H1 (cell line): ENCODE results near the gene ACTN4. TPM values are rescaled to one million over a fixed set of nuclear protein-coding genes. Genes with fewer than 3 reads are reported as not detected.
A peak's percentile ranks its signal among the peaks of the same experiment; 100 is the strongest.

Experiments
- CTCF ChIA-PET: fragments of 300-600 bp; sonication (Branson Sonifier 250); formaldehyde crosslinking; loops from one replicate; lab custom pipeline; 2021; ENCODE audit not compliant: partially characterized antibody; lab: Charles Lee
- POLR2A ChIA-PET: fragments of 300-600 bp; sonication (Branson Sonifier 250); formaldehyde crosslinking; loops from one replicate; lab custom pipeline; 2021; ENCODE audit warnings: inconsistent platforms; ENCODE audit not compliant: partially characterized antibody; lab: Charles Lee
- DNase-seq, 2 experiments: peaks; one replicate each; pipeline versions ENCODE4 v3.0.0 to v3.0.0-alpha.2; 2010 to 2022; ENCODE audit warnings: low spot score in 2 of 2, low read depth in 1 of 2, mixed read lengths in 1 of 2
- FAIRE-seq: peaks from 2 replicates; lab custom pipeline; 2011; peaks lifted over from hg19 to GRCh38; lab: Jason Lieb, UNC
- H2AFZ ChIP-seq: 2 replicates; pipeline ENCODE4 v1.8.1; 2012; ENCODE audit warnings: low read length, inconsistent platforms
- H2AK5ac ChIP-seq: 2 replicates; pipeline ENCODE4 v1.6.1; 2013; ENCODE audit warnings: low read depth, low read length
- H2BK120ac ChIP-seq: replicated peaks from 2 replicates; pipeline ENCODE3; 2013; ENCODE audit warnings: low read depth, low read length, inconsistent platforms
- H2BK12ac ChIP-seq: 2 replicates; pipeline ENCODE4 v1.6.1; 2013; ENCODE audit warnings: low read depth, low read length
- H2BK15ac ChIP-seq: 2 replicates; pipeline ENCODE4 v1.6.1; 2013; ENCODE audit warnings: low read length
- H2BK20ac ChIP-seq: 2 replicates; pipeline ENCODE4 v1.6.1; 2013; ENCODE audit warnings: low read length
- H2BK5ac ChIP-seq: 2 replicates; pipeline ENCODE4 v1.6.1; 2013; ENCODE audit warnings: low read depth, low read length
- H3K14ac ChIP-seq: 2 replicates; pipeline ENCODE4 v1.6.1; 2013; ENCODE audit warnings: inconsistent platforms; ENCODE audit not compliant: insufficient read length
- H3K18ac ChIP-seq: 2 replicates; pipeline ENCODE4 v1.6.1; 2013; ENCODE audit warnings: low read length; ENCODE audit errors: extremely low read depth
- H3K23ac ChIP-seq: 2 replicates; pipeline ENCODE4 v1.6.1; 2013; ENCODE audit warnings: inconsistent platforms; ENCODE audit not compliant: insufficient read length
- H3K23me2 ChIP-seq: 2 replicates; pipeline ENCODE4 v1.6.1; 2013; ENCODE audit warnings: low read depth, low read length
- H3K27ac ChIP-seq: 2 replicates; pipeline ENCODE4 v1.6.1; 2011; ENCODE audit warnings: low read depth, low read length, inconsistent platforms
- H3K27me3 ChIP-seq, 4 experiments: replicated peaks in 1 of 4; 1 replicate in 1 of 4; 2 replicates in 3 of 4; pipeline versions ENCODE4 v1.6.1 to v1.8.1; 2011 to 2013; ENCODE audit warnings: low read length in 3 of 4, mild to moderate bottlenecking in 3 of 4, inconsistent platforms in 2 of 4, mixed read lengths in 2 of 4, moderate library complexity in 1 of 4; ENCODE audit not compliant: control insufficient read depth in 3 of 4, insufficient read depth in 3 of 4; ENCODE audit errors: extremely low read depth in 1 of 4
- H3K36me3 ChIP-seq, 4 experiments: 2 replicates each; pipeline versions ENCODE4 v1.6.1 to v1.8.1; 2011 to 2013; ENCODE audit warnings: mild to moderate bottlenecking in 4 of 4, low read length in 3 of 4, moderate library complexity in 2 of 4, control low read depth in 1 of 4, inconsistent platforms in 1 of 4; ENCODE audit not compliant: insufficient read depth in 4 of 4, control insufficient read depth in 2 of 4
- H3K4ac ChIP-seq: replicated peaks from 2 replicates; pipeline ENCODE3; 2013; ENCODE audit warnings: low read length, low read depth, mixed read lengths, inconsistent platforms; ENCODE audit not compliant: insufficient read length
- H3K4me1 ChIP-seq, 4 experiments: replicated peaks in 1 of 4; 1 replicate in 1 of 4; 2 replicates in 3 of 4; pipeline versions ENCODE4 v1.6.1 to v1.8.1; 2011 to 2013; ENCODE audit warnings: low read length in 3 of 4, inconsistent platforms in 2 of 4, mixed read lengths in 1 of 4; ENCODE audit not compliant: insufficient read depth in 4 of 4, control insufficient read depth in 3 of 4
- H3K4me2 ChIP-seq, 2 experiments: 2 replicates each; pipeline versions ENCODE4 v1.6.1 to v1.8.1; 2011 to 2013; ENCODE audit warnings: low read depth in 2 of 2, low read length in 2 of 2, control low read depth in 1 of 2, inconsistent platforms in 1 of 2, mild to moderate bottlenecking in 1 of 2; ENCODE audit not compliant: insufficient read depth in 1 of 2
- H3K4me3 ChIP-seq, 4 experiments: fragments of 200-600, 300-600 bp in 1 of 4; sonication (generic), shearing (Covaris generic), sonication (Bioruptor Twin) in 1 of 4; 2 replicates each; pipeline versions ENCODE4 v1.5.1 to v1.8.1; 2011 to 2016; ENCODE audit warnings: low read length in 4 of 4, low read depth in 3 of 4, control low read depth in 2 of 4, inconsistent platforms in 2 of 4, mild to moderate bottlenecking in 2 of 4, mixed read lengths in 1 of 4, moderate library complexity in 1 of 4; ENCODE audit not compliant: insufficient read depth in 2 of 4; ENCODE audit errors: extremely low read depth in 1 of 4
- H3K56ac ChIP-seq: replicated peaks from 2 replicates; pipeline ENCODE3; 2013; ENCODE audit warnings: low read depth, mild to moderate bottlenecking, mixed read lengths, low read length, inconsistent platforms; ENCODE audit not compliant: insufficient read length
- H3K79me1 ChIP-seq: 2 replicates; pipeline ENCODE4 v1.6.1; 2013; ENCODE audit warnings: low read depth, low read length, control low read depth
- H3K79me2 ChIP-seq, 2 experiments: 2 replicates each; pipeline versions ENCODE4 v1.6.1 to v1.8.1; 2012 to 2013; ENCODE audit warnings: low read length in 2 of 2, mild to moderate bottlenecking in 2 of 2, inconsistent platforms in 1 of 2; ENCODE audit not compliant: insufficient read depth in 2 of 2, control insufficient read depth in 1 of 2
- H3K9ac ChIP-seq, 4 experiments: replicated peaks in 1 of 4; 1 replicate in 1 of 4; 2 replicates in 3 of 4; pipeline versions ENCODE4 v1.6.1 to v1.8.1; 2011 to 2013; ENCODE audit warnings: low read depth in 3 of 4, low read length in 3 of 4, control low read depth in 2 of 4, mild to moderate bottlenecking in 2 of 4, moderate library complexity in 2 of 4, inconsistent platforms in 1 of 4; ENCODE audit errors: extremely low read depth in 1 of 4
- H3K9me3 ChIP-seq, 2 experiments: 2 replicates each; pipeline versions ENCODE4 v1.6.1 to v1.8.1; 2012 to 2013; ENCODE audit warnings: mild to moderate bottlenecking in 2 of 2, moderate library complexity in 2 of 2, control low read depth in 1 of 2, inconsistent platforms in 1 of 2, low read depth in 1 of 2, low read length in 1 of 2, mixed read lengths in 1 of 2; ENCODE audit not compliant: insufficient read depth in 2 of 2
- H4K20me1 ChIP-seq, 2 experiments: replicated peaks in 1 of 2; 2 replicates each; pipeline versions ENCODE3 to v1.8.1; 2011 to 2013; ENCODE audit warnings: inconsistent platforms in 2 of 2, low read length in 2 of 2, mild to moderate bottlenecking in 1 of 2; ENCODE audit not compliant: insufficient read depth in 2 of 2, control insufficient read depth in 1 of 2
- H4K5ac ChIP-seq: 2 replicates; pipeline ENCODE4 v1.6.1; 2013; ENCODE audit warnings: low read length, low read depth, mixed read lengths, inconsistent platforms; ENCODE audit not compliant: insufficient read length
- H4K8ac ChIP-seq: 2 replicates; pipeline ENCODE4 v1.8.0; 2013; ENCODE audit warnings: mild to moderate bottlenecking, moderate library complexity, low read length, inconsistent platforms; ENCODE audit not compliant: insufficient read depth; ENCODE audit errors: extremely low read depth
- H4K91ac ChIP-seq: replicated peaks from 2 replicates; pipeline ENCODE3; 2013; ENCODE audit warnings: low read length, mixed read lengths, inconsistent platforms; ENCODE audit not compliant: insufficient read length
- CHD2 ChIP-seq: IDR thresholded peaks from 2 replicates; pipeline ENCODE4 v1.6.1; 2012; ENCODE audit warnings: low read length, improper control_type of control experiment
- HDAC2 ChIP-seq, 2 experiments: fragments of 300-600 bp in 1 of 2; sonication (generic) in 1 of 2; IDR thresholded peaks; 2 replicates each; pipeline ENCODE4 v1.6.1; 2011 to 2012; ENCODE audit warnings: low read depth in 2 of 2, low read length in 2 of 2, mild to moderate bottlenecking in 2 of 2, moderate library complexity in 2 of 2, borderline replicate concordance in 1 of 2, inconsistent platforms in 1 of 2
- SUZ12 ChIP-seq: fragments of 200-600 bp; sonication (generic); IDR thresholded peaks from 2 replicates; pipeline ENCODE4 v1.6.1; 2012; ENCODE audit warnings: mild to moderate bottlenecking, inconsistent platforms, low read length, moderate library complexity, mixed read lengths
- TBP ChIP-seq: IDR thresholded peaks from 2 replicates; pipeline ENCODE4 v1.6.1; 2011; ENCODE audit warnings: low read depth, low read length, improper control_type of control experiment
- ZNF274 ChIP-seq: IDR thresholded peaks from 2 replicates; pipeline ENCODE4 v1.7.0; 2012; ENCODE audit warnings: low read length, borderline replicate concordance; ENCODE audit errors: extremely low read depth
- WGBS, 2 experiments: shearing (Covaris generic) in 1 of 2; methylation state at CpG; one replicate each; pipeline versions ENCODE4 v1.1.6 to v1.1.7; 2013 to 2015; ENCODE audit warnings: low lambda C conversion rate in 2 of 2, mixed read lengths in 2 of 2, inconsistent platforms in 1 of 2, low coverage in 1 of 2, missing lambda C conversion rate in 1 of 2; ENCODE audit not compliant: insufficient replicate concordance in 2 of 2, insufficient coverage in 1 of 2, insufficient read length in 1 of 2; ENCODE audit errors: extremely low coverage in 1 of 2, missing lambda C conversion rate in 1 of 2; 5-methylcytosine and 5-hydroxymethylcytosine counted together
- polyA plus RNA-seq, 7 experiments: library from polyadenylated mRNA; depleted of rRNA in 3 of 7; stranded (reverse) in 5 of 7; unstranded in 2 of 7; fragments of >200 nt in 5 of 7; fragments of 200-250 nt in 2 of 7; gene quantifications; 1 replicate in 5 of 7; 2 replicates in 1 of 7; 4 replicates in 1 of 7; pipeline versions ENCODE4 v1.2.1 to v1.2.3, GENCODE V29; 2011 to 2013; ENCODE audit warnings: missing spikeins in 2 of 7, mixed read lengths in 2 of 7
- total RNA-seq: library from RNA; stranded (reverse); fragmentation: NEBNext Ultra II Directional; extraction: Animal tissue kit (Norgen Biotek cat#: 25700); gene quantifications from 2 replicates; pipeline ENCODE4 v1.2.1, GENCODE V29; 2021
- TF ChIP-seq, protein P1 (sequence below), 3 experiments: IDR thresholded peaks; 1 replicate in 2 of 3; 2 replicates in 1 of 3; pipeline versions ENCODE4 v1.5.1 to v1.6.1; 2011; ENCODE audit warnings: low read length in 3 of 3, mild to moderate bottlenecking in 3 of 3, inconsistent platforms in 2 of 3, low read depth in 1 of 3, moderate library complexity in 1 of 3; ENCODE audit not compliant: insufficient read depth in 1 of 3; ENCODE audit errors: control extremely low read depth in 1 of 3

The ACTN4 gene
- total and polyA plus RNA-seq, 2 of the 8 experiments (the other 6 are each of a cell fraction or from before 2014, with no cell fraction given) = 211 to 520 TPM

DNA sequence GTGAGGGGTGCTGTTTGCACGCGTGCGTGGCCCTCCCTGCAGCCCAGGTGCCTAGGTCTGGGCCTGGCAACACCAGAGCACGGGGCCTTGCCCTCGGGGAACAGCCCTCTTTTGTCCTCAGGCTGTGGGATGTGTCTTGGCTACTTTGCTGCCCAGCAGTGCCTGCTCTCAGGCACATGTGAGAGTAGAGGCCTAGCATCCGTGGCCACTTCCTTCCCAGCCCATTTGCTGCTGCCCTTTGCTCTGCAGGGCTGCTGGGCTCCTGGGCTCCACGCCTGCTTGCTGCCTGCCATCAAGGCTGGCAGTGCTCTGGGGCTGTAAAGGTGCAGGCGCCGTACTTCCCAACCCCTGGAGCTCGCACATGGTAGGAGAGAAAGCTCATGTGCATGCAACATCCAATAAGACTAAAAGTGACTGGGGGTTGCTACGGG lies 50.2 kb downstream of the ACTN4 start:
- peaks cover 36% of the 10 kb centered on the region for H3K79me1 ChIP-seq
- 0 out of 2 replicates have a peak overlapping the region, but pooled peaks have one; percentile 56 for H2AK5ac ChIP-seq
- no peak overlapping the region for H4K8ac ChIP-seq
- no peak overlapping the region for H2AFZ ChIP-seq
- H3K18ac ChIP-seq = no peak overlapping the region
- no peak overlapping the region for H3K56ac ChIP-seq
- H3K4me3 ChIP-seq = no peak overlapping the region
- no peak overlapping the region for H3K23ac ChIP-seq
- H3K14ac ChIP-seq = no peak overlapping the region
- peaks cover 3 to 29% (median 19%) of the 10 kb centered on the region in 4 experiments for H3K4me1 ChIP-seq
- 85% methylated on average over 11 of the region's 11 CpGs; no CpG with 5 or more reads in 1 of the 2 experiments for WGBS, 2 experiments
- POLR2A ChIA-PET = interaction anchor here (1.3 to 3.5 kb wide), 3 partner anchors 11 to 50 kb away, joined by 3 to 15 read pairs (median 3); partner anchors contain the start of gene ACTN4
- no peak overlapping the region for H4K5ac ChIP-seq
- H3K27ac ChIP-seq = no peak overlapping the region
- no peak overlapping the region for H2BK120ac ChIP-seq
- H2BK15ac ChIP-seq = no peak overlapping the region
- no peak overlapping the region for H3K4ac ChIP-seq
- no peak overlapping the region for H2BK12ac ChIP-seq
- H3K27me3 ChIP-seq = no peaks in the 10 kb centered on the region; a peak in 1 of 7 replicates
- no peak overlapping the region for H3K4me2 ChIP-seq
- no peak for FAIRE-seq
- H2BK5ac ChIP-seq = peak overlapping the region; percentile 64
- H3K79me2 ChIP-seq = peaks cover 0 to 68% of the 10 kb centered on the region in 2 experiments; a peak in 2 of 4 replicates
- no peaks in the 10 kb centered on the region for H3K9me3 ChIP-seq
- CTCF ChIA-PET = interaction anchor here (0.7 to 3.5 kb wide), 3 partner anchors 11 to 189 kb away, joined by 3 to 8 read pairs (median 4); no protein-coding TSS in a partner anchor
- H3K9ac ChIP-seq = no peak overlapping the region
- DNase-seq = no peak
- no peaks in the 10 kb centered on the region for H3K23me2 ChIP-seq
- TF ChIP-seq, protein P1, sequence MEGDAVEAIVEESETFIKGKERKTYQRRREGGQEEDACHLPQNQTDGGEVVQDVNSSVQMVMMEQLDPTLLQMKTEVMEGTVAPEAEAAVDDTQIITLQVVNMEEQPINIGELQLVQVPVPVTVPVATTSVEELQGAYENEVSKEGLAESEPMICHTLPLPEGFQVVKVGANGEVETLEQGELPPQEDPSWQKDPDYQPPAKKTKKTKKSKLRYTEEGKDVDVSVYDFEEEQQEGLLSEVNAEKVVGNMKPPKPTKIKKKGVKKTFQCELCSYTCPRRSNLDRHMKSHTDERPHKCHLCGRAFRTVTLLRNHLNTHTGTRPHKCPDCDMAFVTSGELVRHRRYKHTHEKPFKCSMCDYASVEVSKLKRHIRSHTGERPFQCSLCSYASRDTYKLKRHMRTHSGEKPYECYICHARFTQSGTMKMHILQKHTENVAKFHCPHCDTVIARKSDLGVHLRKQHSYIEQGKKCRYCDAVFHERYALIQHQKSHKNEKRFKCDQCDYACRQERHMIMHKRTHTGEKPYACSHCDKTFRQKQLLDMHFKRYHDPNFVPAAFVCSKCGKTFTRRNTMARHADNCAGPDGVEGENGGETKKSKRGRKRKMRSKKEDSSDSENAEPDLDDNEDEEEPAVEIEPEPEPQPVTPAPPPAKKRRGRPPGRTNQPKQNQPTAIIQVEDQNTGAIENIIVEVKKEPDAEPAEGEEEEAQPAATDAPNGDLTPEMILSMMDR (IDR thresholded peaks at IDR 0.05; ENCODE audit: control extremely low read depth in 1 of 3, insufficient read depth in 1 of 3, low read depth in 1 of 3, low read length in 3 of 3) = no peak
- TF ChIP-seq ZNF274 = no peak
- TF ChIP-seq TBP = no peak
- no peak for TF ChIP-seq SUZ12
- TF ChIP-seq CHD2 = no peak
- no peak for TF ChIP-seq HDAC2 (IDR thresholded peaks at IDR 0.05; ENCODE audit: borderline replicate concordance in 1 of 2, low read depth in 2 of 2, low read length in 2 of 2)
- H4K91ac ChIP-seq = no peak overlapping the region
- H4K20me1 ChIP-seq = peaks cover 14 to 28% of the 10 kb centered on the region in 2 experiments
- no peak overlapping the region for H2BK20ac ChIP-seq
- H3K36me3 ChIP-seq = peaks cover 8 to 27% (median 16%) of the 10 kb centered on the region in 4 experiments
